ENCODE data around the gene TRIM66. TPM values are rescaled to one million over a fixed set of nuclear protein-coding genes. Genes with fewer than 3 reads are reported as not detected.

Gene TRIM66
- total RNA-seq, 1 experiment from 2014 or later: 2.1 TPM

DNA sequence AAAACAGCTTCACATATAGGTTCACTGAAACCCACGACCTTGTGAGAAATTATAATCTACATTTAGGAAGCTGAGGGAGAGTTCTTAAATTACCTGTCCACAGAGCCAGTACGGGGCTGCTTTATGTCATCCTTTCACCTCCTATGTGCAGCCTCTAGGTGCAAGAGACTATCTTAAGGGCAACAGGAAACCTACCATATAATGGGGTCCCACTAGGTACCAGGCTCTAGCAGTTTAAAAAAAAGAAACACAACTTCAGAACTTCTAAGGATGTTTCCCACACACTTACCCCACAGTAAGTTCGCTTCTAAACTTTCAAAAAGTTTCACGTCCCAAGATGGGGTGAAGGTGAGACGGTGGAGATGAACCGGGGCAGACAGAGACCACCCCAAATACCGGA, 89.0 kb downstream of the TRIM66 start:
- Histone ChIP-seq H2BK12ac (ENCODE audit: insufficient read length, low read depth, low read length) (no peak overlapping the region), H3K27ac (ENCODE audit: insufficient read length, low read depth, low read length) (no peak overlapping the region), H3K23me2 (ENCODE audit: insufficient read length, low read depth, low read length, poor library complexity, severe bottlenecking) (peaks cover 13% of the 10 kb centered on the region), H2AFZ (ENCODE audit: low read length) (no peak overlapping the region), H3T11ph (ENCODE audit: low read length) (no peak overlapping the region), H3K18ac (ENCODE audit: insufficient read length, low read depth, low read length) (no peak overlapping the region), H3K56ac (ENCODE audit: insufficient read length, low read depth, low read length) (no peak overlapping the region), H3K79me1 (ENCODE audit: insufficient read depth, low read depth, low read length, poor library complexity, severe bottlenecking) (no peaks in the 10 kb centered on the region), H3K9ac (ENCODE audit: extremely low read depth, insufficient read length, low read length) (peak overlapping the region; percentile 48), H4K5ac (ENCODE audit: insufficient read length, low read depth, low read length) (no peak overlapping the region), H3K14ac (ENCODE audit: insufficient read depth, low read length) (peak overlapping the region; percentile 34), H2BK15ac (ENCODE audit: low read depth, low read length) (no peak overlapping the region), H2BK20ac (ENCODE audit: low read depth, low read length, poor library complexity, severe bottlenecking) (no peak overlapping the region), H4K20me1 (ENCODE audit: control insufficient read depth, insufficient read depth, insufficient read length) (no peaks in the 10 kb centered on the region), H3K23ac (ENCODE audit: insufficient read length, low read depth, low read length) (no peak overlapping the region), H3K4me2 (ENCODE audit: insufficient read depth, insufficient read length, low read length) (peak overlapping the region; percentile 87), H3K4ac (ENCODE audit: low read depth, low read length) (no peak overlapping the region), H4K91ac (ENCODE audit: insufficient read length, low read depth, low read length) (no peak overlapping the region), H3K9me3 (ENCODE audit: control insufficient read depth, low read depth, low read length) (no peaks in the 10 kb centered on the region), H2BK120ac (ENCODE audit: low read depth, low read length, poor library complexity, severe bottlenecking) (no peak overlapping the region), H3K79me2 (ENCODE audit: insufficient read depth, low read length) (no peaks in the 10 kb centered on the region), H2BK5ac (ENCODE audit: insufficient read length, low read length) (no peak overlapping the region), H3K4me1 (ENCODE audit: insufficient read depth, low read length) (no peaks in the 10 kb centered on the region; the same call in 1 of the 2 replicates), H4K8ac (replicated peaks; ENCODE audit: insufficient read length, low read depth, low read length) (no peak overlapping the region), H2AK5ac (ENCODE audit: insufficient read length, low read length) (no peak overlapping the region), H3K27me3 (ENCODE audit: insufficient read depth, low read length) (no peaks in the 10 kb centered on the region)
- DNase-seq: no peak
- no CpG with 5 or more reads among the region's 7 CpGs for WGBS (ENCODE audit: extremely low coverage, insufficient read length, low lambda C conversion rate)
- TF ChIP-seq CTCF (conservative IDR thresholded peaks at IDR 0.05): no peak
- no peaks in the 10 kb centered on the region; the same call in 1 of the 2 replicates for H3K27me3 Mint-ChIP-seq (ENCODE audit: low read depth)
- no peaks in the 10 kb centered on the region for H3K9me3 Mint-ChIP-seq
- no peak overlapping the region for H3K27ac Mint-ChIP-seq
- peak overlapping the region; percentile 82 to 90 for H3K4me3 Mint-ChIP-seq
- H3K4me1 Mint-ChIP-seq: peaks cover 22 to 25% of the 10 kb centered on the region in 2 experiments
- H3K36me3 Mint-ChIP-seq (ENCODE audit: insufficient read depth in 1 of 3, low read depth in 3 of 3): no peaks in the 10 kb centered on the region; a peak in 1 of 7 replicates
